Measurements from ENCODE around the gene FBLN1.

The FBLN1 gene

DNA sequence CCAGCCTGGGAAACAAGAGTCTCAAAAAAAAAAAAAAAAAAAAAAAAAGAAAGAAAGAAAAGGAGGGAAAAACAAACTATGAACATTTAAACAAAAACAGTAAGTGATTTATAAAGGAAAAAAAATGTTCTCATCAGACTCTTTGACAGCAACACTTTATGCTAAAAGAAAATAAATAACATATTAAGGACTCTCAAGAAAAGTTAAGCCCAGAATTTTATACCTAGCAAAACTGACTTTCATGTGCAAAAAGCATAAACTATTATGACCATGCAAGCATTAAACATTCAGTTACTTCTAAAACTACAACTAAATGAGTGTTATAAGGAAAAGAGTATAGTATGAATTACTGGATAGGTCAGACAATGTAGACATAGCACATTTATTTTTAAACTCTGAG lies 68.4 kb downstream of the FBLN1 start:
- no peak for DNase-seq (ENCODE audit: low read depth)

- DNase-seq (ENCODE audit: low read depth): no peak
Observed at GRCh38 chr22:45572444-45572843, 69.8 kb downstream of the FBLN1 start.

DNA sequence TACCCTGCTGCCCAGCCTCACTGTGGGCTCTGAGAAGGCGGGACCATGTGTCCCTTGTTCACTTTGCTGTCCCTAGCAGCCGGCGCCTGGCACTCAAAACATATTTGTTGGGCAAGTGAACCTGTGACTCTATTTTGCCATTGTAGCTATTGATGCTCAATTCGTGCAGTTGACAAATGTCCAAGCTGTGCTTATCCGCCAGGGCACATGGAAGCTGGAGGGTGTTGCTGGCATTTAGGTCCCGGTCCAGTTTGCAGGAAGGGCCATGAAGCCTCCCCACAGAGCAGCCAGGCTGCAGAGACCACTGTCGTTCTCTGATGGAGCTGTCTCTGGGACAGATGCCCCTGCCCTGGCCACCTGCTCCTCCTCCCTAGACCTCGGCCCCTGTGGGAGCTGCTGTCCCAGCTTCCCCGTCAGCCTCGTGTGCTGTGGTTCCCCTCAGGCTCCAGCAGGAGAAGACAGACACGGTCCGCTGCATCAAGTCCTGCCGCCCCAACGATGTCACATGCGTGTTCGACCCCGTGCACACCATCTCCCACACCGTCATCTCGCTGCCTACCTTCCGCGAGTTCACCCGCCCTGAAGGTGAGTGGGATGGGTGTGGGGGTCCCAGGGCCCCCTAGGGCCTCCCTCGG lies 71.5 kb downstream of the FBLN1 start:
- DNase-seq (ENCODE audit: low read depth): no peak

DNA sequence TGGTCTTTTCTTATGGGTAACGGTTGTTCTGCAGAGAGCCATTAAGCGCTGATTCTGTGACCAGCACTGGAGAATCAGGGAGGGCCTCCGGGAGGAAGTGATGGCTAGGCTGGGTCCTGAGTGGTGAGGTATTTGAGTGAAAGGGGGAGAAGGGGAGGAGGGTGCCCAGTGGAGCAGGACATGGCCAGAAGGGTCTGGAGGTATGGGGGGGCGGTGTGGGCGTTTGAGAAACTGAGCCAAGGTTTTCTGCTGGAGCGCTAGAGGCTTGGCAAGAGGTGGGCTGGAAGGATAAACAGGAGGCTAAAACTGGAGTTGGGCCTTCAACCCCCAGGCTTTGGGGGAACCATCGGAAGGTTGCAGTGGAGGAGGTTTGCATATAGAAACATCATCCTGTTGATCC lies 72.5 kb downstream of the FBLN1 start:
- DNase-seq (ENCODE audit: low read depth): no peak

DNA sequence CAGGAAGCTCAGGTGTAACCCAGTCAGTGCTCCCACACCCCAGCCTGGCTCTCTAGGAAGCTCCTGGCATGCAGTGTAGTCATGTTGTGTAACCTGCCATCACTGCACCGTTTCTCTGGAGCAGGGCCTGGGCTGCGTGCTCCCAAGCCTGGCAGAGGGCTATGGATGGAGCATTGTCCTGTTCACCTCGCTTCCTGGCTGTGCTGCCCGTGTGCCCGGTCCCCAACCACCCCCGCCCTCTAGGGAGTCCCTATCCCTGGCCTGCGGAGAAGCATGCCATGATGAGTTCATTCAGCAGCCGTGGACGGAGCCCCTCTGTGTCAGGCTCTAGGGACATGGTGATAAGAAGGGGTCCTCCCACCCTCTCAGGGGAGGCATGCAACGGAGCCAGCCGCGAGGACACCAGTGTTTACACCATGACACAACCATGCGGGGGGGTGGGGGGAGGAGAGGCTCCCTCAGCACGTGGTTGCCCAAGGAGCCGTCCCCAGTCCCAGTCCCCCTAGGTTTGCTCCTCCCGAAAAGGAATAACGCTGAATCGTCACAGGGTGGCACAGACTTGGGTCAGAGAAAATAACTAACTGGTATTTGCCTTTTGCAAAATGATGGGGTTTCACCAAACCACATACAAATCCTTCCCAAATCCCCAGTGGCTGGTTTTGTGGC lies 73.1 kb downstream of the FBLN1 start:
- DNase-seq (ENCODE audit: low read depth): no peak

- no peak for DNase-seq (ENCODE audit: low read depth)
Observed at GRCh38 chr22:45576273-45576625, 73.6 kb downstream of the FBLN1 start.

DNA sequence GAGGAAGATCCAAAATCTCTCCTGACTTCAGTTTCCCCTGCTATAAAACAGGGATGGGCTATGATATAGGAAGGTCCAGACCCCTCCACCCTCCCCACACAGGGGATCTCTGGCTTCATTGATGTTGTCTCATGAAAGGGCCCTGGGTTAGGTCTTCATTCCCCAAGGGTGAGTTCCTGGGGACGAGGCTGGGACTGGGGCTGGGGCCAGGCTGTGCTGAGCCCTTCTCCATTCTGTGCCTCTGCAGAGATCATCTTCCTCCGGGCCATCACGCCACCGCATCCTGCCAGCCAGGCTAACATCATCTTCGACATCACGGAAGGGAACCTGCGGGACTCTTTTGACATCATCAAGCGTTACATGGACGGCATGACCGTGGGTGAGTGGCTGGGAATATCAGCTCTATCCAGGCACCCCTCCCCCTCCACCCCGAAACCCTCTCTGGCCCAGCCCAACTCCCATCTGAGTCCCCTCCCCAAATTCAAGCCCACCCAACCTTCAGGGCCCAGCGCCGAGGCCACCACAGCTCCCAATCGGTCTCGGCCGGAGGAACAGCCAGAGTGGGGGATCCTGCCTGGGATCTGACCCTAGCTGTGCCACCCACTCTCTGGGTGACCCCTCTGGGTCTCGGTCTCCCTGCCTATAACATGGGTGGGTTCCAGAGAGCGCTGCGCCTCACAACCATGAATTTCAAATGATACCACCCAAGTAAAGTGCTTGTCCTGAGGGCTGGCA lies 74.2 kb downstream of the FBLN1 start:
- DNase-seq (ENCODE audit: low read depth): no peak

DNA sequence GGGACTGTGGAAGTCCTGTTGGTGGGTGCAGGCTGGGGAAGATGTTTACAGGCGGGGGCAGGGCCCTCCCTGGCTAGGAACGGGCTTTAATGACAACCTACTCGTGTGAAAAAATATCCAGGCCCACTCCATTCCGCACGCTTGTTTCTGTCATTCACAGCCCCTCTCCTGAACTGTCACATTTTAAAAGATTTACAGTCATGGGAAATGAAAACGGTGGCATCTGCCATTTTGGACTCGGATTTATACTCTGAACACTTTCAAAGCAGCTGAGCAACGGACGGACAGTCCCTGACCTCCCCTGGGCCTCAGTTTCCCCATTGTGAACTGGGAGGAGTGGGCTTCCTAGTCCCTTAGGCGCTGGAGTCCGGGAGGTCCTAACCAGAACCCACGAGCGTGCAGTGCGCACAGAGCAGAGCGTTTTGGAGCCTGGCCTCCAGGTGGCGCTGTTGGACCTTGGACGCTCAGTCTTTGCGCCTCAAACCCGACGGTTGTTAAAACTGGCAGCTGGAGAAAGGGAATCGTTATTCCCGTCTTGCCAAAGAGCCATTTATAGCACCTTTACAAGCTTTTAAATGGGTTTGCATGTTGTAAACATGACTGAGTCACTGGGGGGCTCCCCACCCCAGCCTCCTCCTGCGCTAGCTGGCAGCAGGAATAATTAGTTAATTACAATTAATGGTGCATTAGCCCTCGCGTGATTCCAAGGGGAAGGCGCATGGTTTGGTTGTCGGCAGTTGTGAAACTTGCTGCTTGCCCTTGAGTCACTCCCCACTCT lies 75.3 kb downstream of the FBLN1 start:
- peak; percentile 53 for DNase-seq (ENCODE audit: low read depth)

- no peak for DNase-seq (ENCODE audit: low read depth)
Observed at GRCh38 chr22:45578524-45579147, 76.0 kb downstream of the FBLN1 start.

GRCh38 chr22:45579306-45579705 lies 76.6 kb downstream of the FBLN1 start:
- no peak for DNase-seq (ENCODE audit: low read depth)

- DNase-seq (ENCODE audit: low read depth): no peak
Observed at GRCh38 chr22:45579806-45580725, 77.4 kb downstream of the FBLN1 start.

- DNase-seq (ENCODE audit: low read depth): no peak
Observed at GRCh38 chr22:45580726-45581381, 78.2 kb downstream of the FBLN1 start.

DNA sequence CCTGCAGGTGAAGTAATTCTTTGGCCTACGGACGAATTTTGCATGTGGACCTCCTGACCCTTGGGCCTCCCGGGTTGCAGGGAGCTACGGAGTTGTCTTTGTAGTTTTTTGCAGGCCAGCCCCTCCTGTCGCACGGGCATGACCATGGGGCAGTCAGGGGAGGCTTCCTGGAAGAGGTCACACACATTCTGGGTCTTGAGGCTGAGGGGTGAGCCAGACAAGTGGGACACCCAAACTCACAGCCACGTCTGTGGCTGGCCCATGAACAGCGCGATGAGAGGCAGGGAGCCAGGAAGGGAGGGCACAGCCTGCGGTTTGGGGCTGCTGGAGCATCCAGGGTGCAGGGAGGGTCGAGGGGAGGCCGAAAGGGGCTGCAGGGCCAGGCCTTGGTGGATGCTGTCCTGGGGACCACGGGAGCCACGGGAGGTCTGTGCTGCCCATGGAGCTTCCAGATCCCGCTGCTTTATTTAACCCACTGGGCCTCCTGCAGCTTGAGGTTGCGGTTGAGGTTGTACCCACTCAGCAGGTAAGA lies 78.9 kb downstream of the FBLN1 start:
- no peak for DNase-seq (ENCODE audit: low read depth)

- DNase-seq (ENCODE audit: low read depth): no peak
Observed at GRCh38 chr22:45582236-45582954, 79.7 kb downstream of the FBLN1 start.

DNA sequence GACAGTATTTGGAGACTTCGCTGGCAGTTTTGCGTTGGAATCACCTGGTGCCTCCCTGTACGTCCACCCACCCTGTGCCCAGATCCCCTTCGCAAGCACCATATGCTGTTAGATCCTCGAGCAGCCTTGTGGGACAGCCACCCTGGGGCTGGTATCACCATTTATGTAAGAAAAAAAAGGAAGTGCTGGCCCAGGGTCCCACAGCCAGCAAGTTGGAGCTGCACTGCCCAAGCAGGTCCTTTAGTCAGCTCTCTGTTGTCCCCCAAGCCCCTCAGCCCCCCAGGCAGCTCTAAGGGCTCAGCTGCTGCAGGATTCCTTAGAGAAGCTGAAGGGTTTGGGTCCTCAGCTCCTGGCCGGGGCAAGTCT lies 80.3 kb downstream of the FBLN1 start:
- no peak for DNase-seq (ENCODE audit: low read depth)

DNA sequence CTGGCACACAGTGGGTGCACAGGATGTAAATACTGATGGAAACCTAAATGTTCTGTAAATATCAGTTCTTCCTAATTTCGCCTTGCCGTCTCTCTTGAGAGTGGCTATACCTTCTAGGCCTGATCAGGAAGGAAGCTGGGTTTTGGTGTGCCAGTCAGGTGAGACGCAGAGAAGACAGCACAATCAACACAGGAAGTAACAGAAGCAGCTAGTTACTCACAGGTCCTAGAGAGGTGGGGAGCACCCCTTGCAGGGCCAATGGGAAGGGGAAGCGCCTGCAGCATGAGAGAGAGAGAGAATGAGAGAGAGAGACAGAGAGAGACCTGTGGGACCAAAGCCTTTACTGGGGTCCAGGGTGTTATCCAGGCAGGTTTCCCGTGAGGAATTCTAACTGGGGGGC lies 80.8 kb downstream of the FBLN1 start:
- no peak for DNase-seq (ENCODE audit: low read depth)

DNA sequence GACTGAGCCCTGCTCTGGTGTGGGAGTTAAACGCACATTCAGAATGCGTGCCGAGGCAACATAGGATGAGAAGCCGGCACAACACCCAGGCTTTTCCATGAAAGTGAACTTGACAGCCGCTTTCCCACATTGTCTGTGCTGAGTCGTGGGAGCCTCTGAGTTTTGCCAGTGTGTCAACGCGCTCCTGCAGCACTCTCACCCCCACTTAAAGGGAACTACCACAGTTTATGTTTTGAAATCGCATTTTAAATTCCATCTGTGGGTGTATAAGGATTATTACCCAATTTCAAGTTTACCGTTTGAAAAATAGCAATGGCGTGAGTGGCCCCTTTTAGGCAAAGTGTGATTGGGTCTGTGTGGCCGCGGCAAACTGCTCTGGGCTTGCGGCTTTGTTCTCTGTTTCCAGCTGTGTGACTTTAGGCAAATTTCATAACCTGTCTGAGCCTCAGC lies 81.5 kb downstream of the FBLN1 start:
- no peak for DNase-seq (ENCODE audit: low read depth)

DNA sequence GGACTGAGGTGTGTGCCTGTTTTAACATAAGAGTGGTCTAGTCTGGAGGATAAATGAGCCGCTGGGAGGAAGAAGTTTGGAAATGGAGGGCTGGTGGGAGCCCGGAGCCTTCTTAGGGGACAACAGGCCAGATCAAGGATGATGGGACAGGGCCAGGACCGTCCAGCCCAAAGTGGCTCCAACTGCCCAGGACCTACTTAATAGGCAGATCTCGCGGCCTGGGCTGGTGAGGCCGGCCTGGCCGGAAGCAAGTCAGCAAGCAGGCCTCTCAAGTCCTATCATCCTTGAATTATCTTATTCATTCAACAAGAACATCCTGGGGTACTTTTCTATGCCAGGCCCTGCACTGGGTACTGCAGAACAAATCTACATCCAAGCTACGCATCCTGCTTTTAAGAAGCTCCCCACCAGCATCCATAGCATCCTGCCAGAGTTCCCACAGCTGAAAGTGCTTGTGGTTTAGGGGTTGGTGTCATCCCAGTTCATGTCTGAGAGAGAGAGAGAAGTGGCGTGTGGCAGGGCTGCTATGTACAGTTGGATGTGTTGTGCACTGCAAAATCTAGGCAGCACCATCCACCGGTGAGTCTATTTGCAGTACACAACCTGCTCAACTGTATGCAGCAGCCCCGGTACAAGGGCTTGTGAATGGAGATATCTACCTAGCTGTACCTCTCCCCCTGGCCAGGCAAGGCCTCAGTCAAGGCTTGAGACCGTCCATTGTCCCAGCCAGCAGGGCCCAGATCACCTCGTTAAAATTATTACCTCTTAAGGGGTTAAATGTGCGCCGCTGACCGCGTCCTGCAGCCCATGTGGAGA lies 82.1 kb downstream of the FBLN1 start:
- no peak for DNase-seq (ENCODE audit: low read depth)

- DNase-seq (ENCODE audit: low read depth): no peak
Observed at GRCh38 chr22:45585437-45585755, 82.7 kb downstream of the FBLN1 start.
